NCI-H1694 (cell line): ENCODE data around the gene BCL3.
"Not testable (repeated sequence)": the region's sequence is repeated elsewhere in the genome, so short reads cannot be mapped to it uniquely, and the experiment has no call there.

Experiments used
- DNase-seq: peaks from one replicate; lab custom pipeline; 2025; lab: John Stamatoyannopoulos, UW

Gene BCL3, protein sequence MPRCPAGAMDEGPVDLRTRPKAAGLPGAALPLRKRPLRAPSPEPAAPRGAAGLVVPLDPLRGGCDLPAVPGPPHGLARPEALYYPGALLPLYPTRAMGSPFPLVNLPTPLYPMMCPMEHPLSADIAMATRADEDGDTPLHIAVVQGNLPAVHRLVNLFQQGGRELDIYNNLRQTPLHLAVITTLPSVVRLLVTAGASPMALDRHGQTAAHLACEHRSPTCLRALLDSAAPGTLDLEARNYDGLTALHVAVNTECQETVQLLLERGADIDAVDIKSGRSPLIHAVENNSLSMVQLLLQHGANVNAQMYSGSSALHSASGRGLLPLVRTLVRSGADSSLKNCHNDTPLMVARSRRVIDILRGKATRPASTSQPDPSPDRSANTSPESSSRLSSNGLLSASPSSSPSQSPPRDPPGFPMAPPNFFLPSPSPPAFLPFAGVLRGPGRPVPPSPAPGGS

DNA sequence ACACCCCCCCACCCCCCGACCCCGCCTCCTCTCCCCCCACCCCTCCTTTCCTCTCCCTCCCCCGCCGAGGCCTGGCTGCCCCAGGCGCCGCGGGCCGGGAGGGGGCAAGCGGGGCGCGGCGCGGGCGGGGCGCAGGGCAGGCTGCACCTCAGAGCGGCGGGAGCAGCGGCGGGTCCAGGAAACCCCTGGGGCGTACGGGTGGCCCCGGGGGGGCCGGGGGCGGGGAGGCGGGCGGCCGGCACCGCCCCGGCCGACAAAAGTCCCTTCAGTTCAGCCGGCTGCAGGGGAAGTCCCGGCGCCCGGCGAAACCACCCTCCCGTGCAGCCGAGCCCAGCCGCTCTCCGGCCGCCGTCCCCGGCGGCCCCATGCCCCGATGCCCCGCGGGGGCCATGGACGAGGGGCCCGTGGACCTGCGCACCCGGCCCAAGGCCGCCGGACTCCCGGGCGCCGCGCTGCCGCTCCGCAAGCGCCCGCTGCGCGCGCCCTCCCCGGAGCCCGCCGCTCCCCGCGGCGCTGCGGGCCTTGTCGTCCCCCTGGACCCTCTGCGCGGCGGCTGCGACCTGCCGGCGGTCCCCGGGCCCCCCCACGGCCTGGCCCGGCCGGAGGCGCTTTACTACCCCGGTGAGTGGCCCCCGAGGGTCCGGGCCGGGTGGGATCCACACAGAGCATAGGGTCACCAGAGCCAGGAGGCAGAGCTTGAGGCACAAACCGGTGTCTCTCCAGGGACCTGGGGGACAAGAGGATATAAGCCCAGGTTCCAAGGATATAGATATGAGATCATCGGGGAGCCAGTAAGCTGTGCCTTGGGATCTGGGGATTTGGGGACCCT lies at the start of gene BCL3:
Gene BCL3, plus strand, starts transcription at position 283 of the 829 bp plus-strand sequence. Its CDS starts 83 bp downstream, at position 366.
- no peak for DNase-seq

DNA sequence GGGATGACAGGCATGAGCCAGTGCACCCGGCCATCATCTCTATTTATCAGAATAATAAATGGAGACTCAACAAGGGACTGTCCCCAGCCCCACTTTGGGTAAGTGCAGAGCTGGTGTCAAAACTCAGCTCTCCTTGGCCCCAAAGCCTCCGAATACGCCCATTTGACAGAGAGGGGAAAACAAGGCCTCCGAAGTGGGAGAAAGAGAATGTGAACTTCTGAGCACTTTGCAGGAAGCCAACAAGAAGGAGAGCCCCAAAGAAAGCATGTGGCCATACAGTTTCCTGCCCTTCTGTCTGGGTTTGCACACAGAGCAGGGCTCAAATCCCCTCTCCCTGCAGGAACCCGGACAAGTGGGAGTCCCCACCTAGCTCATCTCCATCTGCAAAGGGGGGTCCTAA lies 48.0 kb upstream of the BCL3 start:
- DNase-seq: no peak

DNA sequence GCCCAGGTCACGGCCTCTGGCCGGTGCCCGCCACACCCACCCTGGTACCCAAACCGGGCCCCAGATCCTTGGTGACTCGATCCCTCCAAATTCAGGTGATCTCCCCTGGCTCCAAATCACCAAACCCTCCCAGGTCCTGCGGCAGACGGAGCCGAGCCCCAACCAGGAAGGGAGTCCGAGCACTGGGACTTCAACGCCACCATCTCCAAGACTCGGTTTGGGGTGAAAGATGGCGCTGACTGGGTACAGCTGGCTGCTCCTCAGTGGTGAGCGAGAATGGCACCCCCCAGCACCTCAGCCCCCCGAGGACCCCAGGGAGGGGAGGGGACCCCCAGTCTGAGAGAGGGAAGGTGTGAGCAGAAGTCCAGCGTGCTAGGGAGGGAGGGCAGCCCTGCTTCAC lies 47.3 kb upstream of the BCL3 start:
- no peak for DNase-seq

DNA sequence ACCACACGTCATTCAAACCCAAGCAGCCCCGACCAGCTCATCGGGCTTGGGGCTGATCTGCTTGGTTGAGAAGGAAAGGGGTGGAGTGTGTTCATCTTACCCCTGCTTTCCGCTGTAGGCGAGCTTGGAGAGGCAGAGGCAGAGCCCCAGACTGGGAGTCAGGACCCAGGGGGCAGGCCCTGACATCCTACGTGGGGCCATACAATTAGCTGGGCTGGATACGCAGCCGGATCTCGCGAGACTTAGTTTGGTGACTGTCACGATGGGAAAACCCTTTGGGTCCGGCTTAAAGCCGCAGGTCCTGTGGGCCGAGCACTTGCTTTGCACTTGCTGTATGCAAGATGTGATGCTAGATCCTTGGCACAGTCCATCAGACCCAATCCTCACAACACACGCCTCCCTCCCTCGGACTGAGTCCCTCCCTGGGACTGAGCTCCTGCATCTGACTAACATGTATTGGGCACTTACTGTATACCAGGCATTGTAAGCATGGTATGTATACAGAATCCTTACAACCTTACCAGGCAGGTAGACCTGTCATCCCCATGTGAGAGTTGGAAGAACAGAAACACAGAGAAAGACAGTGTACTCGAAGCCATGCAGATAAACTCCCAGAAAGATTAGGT lies 45.8 kb upstream of the BCL3 start:
- no peak for DNase-seq

DNA sequence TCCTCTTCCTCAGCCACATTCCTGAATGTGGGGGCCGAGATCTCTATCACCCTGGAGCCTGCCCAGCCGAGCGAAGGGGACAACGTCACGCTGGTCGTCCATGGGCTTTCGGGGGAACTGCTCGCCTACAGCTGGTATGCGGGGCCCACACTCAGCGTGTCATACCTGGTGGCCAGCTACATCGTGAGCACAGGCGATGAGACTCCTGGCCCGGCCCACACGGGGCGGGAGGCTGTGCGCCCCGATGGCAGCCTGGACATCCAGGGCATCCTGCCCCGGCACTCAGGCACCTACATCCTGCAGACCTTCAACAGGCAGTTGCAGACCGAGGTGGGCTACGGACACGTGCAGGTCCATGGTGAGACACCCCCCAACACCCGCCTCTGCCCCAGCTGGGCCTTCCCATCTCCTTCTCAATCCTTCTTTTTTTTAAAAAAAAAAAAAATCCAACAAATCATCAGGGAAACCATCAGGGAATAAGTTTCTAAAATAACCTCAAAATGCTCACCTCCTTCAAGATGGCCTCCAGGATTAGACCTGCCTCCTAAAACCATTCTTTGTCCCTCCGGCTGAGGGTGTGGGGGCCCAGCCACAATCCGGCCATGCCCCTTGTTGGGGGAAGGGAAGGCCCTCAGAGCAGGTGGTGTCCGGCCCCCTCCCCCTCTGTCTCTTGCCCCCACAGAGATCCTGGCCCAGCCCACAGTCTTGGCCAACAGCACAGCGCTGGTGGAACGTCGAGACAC lies 45.0 kb upstream of the BCL3 start:
- DNase-seq: no peak

DNA sequence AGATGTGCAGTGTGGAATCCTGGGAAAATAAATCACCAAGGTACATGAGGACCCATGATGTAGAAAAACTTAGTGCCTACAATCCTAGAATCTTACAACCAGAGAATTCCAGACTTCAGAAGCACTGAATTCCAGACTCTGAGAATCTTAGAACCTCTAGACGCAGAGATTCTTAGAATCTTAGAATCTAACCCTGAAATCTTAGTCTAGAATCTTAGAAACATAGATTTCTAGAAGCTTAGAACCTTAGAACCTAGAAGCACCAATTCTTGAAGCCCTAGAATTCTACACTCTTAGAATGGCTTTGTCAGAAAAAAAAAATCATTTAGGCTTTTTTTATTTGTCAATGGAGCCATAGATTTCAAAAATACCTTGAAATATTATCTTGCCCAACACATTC lies 43.5 kb upstream of the BCL3 start:
- no peak for DNase-seq

DNA sequence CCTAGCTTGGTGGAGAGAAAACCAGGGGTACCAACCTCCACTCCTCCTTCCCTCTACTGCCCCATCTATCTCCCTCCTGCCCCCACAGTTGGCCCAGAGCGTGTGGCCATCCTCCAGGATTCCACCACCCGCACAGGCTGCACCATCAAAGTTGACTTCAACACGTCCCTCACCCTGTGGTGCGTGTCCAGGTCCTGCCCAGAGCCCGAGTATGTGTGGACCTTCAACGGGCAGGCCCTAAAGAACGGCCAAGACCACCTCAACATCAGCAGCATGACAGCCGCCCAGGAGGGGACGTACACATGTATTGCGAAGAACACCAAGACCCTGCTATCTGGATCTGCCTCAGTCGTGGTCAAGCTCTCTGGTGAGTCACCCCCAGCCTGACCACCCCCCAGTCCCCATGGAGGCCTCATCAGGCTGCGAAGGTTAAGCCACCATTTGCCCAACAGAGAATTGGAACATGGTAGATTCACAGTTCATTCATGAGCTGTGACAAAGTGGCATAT lies 43.0 kb upstream of the BCL3 start:
- DNase-seq: no peak

DNA sequence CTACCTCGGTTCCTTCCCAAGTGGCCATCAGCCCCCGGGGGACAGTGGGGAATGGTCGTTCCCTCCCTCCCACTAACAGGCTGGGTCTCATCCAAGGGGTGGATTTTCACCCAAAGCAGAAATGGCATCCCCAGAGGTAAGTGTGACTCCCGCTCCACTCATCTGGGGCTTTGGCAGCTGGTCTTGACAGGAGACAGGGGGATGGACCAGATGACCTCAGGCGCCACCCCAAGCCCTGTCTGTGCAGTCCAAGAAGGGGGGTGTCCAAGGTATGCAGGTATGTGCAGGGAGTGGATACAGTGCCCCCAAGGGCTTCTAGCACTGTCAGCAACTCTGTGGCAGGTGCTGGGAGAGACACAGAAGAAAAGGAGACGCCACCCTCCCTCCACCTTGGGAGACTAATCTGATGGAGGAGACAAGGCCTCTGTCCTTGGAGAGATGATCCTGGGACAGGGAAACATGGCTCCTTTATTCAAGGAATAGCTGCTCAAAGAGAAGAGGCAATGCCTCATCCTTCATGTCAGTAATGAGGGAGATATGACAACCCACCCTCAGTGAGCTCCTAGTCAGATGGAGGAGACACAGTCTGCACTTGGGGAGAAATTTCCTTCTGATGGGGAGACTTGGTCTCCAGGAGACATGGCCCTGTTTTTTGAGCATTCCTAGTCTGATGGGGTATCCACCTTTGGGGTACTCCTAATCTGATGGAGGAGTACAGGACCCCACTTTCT lies 41.8 kb upstream of the BCL3 start:
- DNase-seq: no peak

DNA sequence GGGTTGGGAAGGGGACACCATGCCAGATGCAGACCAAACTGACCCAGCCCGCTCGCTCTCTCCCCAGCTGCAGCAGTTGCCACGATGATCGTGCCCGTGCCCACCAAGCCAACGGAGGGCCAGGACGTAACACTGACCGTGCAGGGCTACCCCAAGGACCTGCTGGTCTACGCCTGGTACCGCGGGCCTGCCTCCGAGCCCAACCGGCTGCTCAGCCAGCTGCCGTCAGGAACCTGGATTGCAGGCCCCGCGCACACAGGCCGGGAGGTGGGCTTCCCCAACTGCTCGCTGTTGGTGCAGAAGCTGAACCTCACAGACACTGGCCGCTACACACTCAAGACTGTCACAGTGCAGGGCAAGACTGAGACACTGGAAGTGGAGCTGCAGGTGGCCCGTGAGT lies 40.7 kb upstream of the BCL3 start:
- DNase-seq: no peak

DNA sequence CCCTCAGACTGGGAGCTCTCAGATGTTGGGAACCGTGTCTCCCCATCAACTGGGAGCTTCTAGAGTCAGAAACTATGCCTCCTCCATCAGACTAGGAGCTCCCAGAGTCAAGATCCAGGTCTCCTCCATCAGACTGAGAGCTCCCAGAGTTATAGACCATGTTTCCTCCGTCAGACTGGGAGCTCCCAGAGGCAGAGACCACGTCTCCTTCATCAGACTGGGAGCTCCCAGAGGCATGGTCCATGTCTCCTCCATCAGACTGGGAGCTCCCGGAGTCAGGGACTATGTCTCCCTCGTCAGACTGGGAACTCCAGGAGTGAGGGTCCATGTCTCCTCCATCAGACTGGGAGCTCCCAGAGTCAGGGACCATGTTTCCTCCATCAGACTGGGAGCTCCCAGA lies 39.6 kb upstream of the BCL3 start:
- no peak for DNase-seq

DNA sequence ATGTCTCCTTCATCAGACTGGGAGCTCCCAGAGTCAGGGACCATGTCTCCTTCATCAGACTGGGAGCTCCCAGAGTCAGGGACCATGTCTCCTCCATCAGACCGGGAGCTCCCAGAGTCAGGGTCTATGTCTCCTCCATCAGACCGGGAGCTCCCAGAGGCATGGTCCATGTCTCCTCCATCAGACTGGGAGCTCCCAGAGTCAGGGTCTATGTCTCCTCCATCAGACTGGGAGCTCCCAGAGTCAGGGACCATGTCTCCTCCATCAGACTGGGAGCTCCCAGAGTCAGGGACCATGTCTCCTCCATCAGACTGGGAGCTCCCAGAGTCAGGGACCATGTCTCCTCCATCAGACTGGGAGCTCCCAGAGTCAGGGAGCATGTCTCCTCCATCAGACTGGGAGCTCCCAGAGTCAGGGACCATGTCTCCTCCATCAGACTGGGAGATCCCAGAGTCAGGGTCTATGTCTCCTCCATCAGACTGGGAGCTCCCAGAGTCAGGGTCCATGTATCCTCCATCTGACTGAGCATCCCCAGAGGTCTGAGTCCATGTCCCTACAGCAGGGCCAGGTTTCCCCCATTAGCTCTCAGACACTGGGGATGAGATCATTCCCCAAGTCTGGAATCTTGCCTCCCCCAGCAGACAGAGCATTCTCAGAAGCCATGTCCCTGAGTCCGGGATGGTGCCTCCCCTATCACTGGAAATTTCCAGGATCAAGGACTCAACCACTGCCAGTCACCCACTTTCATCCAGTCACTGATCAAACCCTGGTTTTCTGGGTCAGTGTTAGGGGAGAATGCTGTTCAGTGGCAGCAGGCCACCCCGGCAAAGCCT lies 38.9 kb upstream of the BCL3 start:
- not testable (repeated sequence) for DNase-seq

DNA sequence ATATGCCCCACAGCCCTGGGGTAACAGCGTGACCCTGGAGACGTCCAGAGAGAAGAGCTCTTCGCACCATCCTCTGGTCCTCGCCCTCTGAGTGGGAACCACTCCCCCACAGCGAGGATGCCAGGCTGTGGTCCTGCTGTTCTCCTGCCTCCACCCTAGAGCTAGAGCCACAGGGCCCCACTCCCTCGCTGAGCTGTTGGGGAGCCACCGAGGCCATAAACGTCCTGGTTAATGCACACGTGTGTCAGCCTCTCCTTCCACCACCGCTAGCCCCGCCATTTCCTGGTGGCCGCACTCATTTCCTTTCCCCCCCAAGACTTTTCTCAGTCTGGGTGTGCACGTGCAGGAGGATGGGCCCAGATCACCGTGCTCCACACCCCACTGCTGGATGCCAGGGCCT lies 38.0 kb upstream of the BCL3 start:
- no peak for DNase-seq

DNA sequence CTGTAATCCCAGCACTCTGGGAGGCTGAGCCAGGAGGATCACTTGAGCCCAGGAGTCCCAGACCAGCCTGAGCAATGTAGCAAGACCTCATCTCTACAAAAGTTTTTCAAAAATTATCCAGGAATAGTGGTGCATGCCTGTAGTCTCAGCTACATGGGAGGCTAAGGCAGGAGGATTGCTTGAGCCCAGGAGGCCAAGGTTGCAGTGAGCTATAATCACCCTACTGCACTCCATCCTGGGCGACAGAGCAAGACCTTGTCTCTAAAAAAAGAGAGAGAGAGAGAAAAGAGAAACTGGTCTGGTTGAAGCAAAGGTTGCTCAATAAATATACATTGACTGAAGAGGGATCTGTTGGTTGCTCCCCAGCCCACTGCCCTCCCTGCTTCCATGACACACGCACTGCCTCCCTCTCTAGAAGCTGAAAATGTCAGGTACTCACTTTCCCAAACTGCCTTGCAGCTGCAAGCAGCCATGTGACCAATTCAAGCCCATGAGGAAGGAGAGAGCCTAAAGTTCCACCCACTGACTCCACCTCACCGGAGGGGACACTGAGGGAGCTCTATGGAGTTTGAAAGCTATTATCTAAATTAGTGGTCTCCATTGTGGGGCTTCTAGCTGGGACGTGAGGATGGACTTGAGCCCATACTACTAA lies 35.5 kb upstream of the BCL3 start:
- no peak for DNase-seq

DNA sequence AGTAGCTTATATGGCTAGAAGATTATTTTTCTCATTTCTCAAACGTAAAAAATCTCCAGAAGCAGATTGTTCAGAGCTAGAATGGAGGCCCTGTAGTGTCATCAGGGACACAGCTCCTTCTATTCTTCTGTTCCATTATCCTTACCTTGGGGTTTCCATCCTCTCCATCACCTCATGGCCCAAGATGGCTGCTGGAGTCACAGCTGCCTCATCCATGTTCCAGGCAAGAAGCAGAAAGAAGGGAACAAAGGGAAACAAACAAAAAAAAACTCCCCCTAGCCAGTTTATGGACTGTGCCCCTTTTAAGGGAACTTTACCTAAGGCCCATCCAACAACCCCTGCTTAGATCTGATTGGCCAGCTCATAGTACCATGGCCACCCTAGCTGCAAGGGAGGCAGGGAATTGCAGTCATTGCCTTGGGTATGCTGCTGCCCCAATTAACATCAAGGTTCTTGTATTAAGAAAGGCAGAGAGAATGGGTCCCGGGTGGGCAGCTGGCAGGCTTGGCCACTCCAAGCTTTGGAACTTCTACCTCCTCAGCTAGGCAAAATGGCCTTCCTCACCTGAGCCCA lies 33.8 kb upstream of the BCL3 start:
- no peak for DNase-seq

DNA sequence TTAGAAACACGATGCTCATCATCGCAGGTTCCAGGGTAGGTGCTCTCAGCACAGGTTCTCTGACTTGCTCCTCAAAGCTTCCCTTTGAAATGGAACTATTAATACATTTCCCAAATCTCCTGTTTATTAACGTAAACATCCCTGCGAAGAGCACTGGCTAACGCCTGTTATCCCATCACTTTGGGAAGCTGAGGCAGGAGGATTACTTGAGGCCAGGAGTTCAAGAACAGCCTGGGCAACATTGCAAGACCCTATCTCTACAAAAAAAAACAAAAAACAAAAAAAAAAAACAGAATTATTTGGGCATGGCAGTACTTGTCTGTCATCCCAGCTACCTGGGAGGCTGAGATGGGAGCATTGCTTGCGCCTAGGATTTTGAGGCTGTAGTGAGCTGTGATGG lies 30.9 kb upstream of the BCL3 start:
- no peak for DNase-seq

DNA sequence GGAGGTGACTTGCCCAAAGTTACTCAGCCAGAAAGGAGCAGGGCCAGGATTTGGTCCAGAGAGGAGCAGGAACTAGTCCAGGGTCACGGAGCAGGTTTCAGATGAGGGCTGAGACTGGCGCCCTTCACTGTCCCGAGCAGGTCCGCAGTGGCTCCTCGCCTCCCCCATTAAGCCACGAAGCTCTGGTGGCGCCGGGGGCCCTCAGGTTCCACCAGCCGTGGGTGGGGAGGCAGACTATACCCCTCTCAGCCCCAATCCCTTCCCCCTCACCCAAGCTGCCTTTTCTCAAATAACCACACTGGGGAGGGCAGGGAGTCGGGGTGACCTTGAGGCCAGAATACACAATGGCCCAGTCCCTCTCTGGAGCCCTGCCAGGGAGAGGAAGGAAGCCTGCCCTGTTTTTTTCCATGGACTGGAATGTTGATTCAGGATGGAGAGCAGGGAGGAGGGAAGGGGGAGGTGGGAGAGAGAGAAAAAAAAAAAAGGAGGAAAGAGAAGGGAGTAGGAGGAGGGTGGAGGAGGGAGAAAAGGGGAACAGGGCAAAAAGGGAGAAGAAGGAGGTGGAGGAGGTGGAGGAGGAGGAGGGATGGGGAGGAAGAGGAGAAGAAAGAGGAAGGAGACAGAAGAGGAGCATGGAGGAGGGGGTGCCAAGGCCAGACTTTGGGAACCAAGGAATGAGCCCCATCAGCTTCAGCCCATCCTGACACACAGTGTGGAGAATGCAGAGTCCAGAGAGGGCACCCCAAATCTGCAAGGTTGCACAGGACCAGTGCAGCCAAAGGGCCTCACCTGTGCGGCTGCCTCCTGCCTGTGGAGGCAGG lies 29.9 kb upstream of the BCL3 start:
- no peak for DNase-seq

DNA sequence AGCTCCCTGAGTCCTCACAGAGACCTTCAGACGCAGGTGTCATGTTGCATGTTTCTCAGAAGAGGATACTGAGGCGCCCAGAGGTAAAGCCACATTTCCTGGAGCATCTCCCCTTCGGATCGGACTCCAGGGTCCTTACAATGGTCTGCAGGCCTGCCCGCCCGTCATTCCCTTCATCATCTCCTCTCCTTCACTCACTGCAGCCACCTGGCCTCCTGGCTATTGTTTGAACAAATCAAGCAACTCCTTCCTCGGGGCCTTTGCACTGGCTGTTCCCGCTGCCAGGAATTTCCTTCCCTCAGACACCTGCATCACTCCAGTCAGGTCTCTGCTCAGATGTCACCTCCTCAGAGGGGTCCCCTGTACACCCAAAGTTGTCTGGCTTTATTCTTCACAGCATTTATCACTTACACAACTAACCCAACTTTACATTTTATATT lies 29.2 kb upstream of the BCL3 start:
- DNase-seq: no peak

DNA sequence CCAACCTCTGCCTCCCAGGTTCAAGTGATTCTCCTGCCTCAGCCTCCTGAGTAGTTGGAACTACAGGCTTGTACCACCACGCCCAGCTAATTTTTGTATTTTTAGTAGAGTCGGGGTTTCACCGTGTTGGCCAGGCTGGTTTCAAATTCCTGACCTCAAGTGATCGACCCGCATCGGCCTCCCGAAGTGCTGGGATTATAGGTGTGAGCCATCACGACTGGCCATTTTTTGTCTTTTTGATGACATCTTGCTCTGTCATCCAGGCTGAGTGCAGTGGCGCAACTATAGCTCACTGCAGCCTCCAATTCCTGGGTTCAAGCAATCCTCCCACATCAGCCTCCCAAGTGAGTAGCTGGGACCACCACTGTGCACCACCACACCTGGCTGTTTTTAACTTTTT lies 28.1 kb upstream of the BCL3 start:
- not testable (repeated sequence) for DNase-seq
